Measurements from ENCODE around the gene RASGRP4.
"Not testable (repeated sequence)": the region's sequence is repeated elsewhere in the genome, so short reads cannot be mapped to it uniquely, and the experiment has no call there.

Gene RASGRP4

GRCh38 chr19:38411041-38411712, 14.8 kb downstream of the RASGRP4 start:
- TF ChIP-seq EZH2phosphoT487 (IDR thresholded peaks at IDR 0.05; ENCODE audit: borderline replicate concordance): no peak
- TF ChIP-seq CTCF (conservative IDR thresholded peaks at IDR 0.05; ENCODE audit: low read length): no peak
- H3K36me3 ChIP-seq (ENCODE audit: insufficient read depth, low read length): no peaks in the 10 kb centered on the region
- H2AFZ ChIP-seq (ENCODE audit: low read length): no peak overlapping the region
- H3K9ac ChIP-seq (ENCODE audit: low read depth, low read length, poor library complexity, severe bottlenecking): no peak overlapping the region
- H3K4me2 ChIP-seq (ENCODE audit: low read depth, low read length, poor library complexity, severe bottlenecking): no peak overlapping the region
- H3K9me2 ChIP-seq (replicated peaks; ENCODE audit: low read depth, low read length): no peaks in the 10 kb centered on the region
- H3K4me3 ChIP-seq (ENCODE audit: low read length, poor library complexity, severe bottlenecking): no peak overlapping the region
- no peaks in the 10 kb centered on the region for H3F3A ChIP-seq (ENCODE audit: low read depth)
- H4K20me1 ChIP-seq (ENCODE audit: insufficient read depth, low read length, poor library complexity, severe bottlenecking): no peaks in the 10 kb centered on the region
- H3K79me2 ChIP-seq (ENCODE audit: insufficient read depth, low read length): no peaks in the 10 kb centered on the region
- H3K9me3 ChIP-seq (ENCODE audit: insufficient read depth, low read depth, low read length): no peaks in the 10 kb centered on the region
- no peaks in the 10 kb centered on the region for H3K27me3 ChIP-seq (ENCODE audit: insufficient read depth, low read length, poor library complexity, severe bottlenecking)
- H3K4me1 ChIP-seq (ENCODE audit: insufficient read depth, low read length, poor library complexity, severe bottlenecking): no peaks in the 10 kb centered on the region

- H3K36me3 ChIP-seq (ENCODE audit: insufficient read depth, low read length); H3K4me1 ChIP-seq (ENCODE audit: insufficient read depth, low read length, poor library complexity, severe bottlenecking); H3K9me3 ChIP-seq (ENCODE audit: insufficient read depth, low read depth, low read length): not testable (repeated sequence)
These were observed 15.6 kb downstream of the RASGRP4 start for GRCh38 chr19:38410407-38410806.

GRCh38 chr19:38409631-38410133, 16.3 kb downstream of the RASGRP4 start:
- no peak overlapping the region for H3K4me2 ChIP-seq (ENCODE audit: low read depth, low read length, poor library complexity, severe bottlenecking)

More at GRCh38 chr19:38410407-38410806, 15.6 kb downstream of the RASGRP4 start:
- H3K4me3 ChIP-seq (ENCODE audit: low read length, poor library complexity, severe bottlenecking); H3K4me2 ChIP-seq (ENCODE audit: low read depth, low read length, poor library complexity, severe bottlenecking); H4K20me1 ChIP-seq (ENCODE audit: insufficient read depth, low read length, poor library complexity, severe bottlenecking); H3K79me2 ChIP-seq (ENCODE audit: insufficient read depth, low read length); H3F3A ChIP-seq (ENCODE audit: low read depth); H3K9ac ChIP-seq (ENCODE audit: low read depth, low read length, poor library complexity, severe bottlenecking); H3K9me2 ChIP-seq (replicated peaks; ENCODE audit: low read depth, low read length); H2AFZ ChIP-seq (ENCODE audit: low read length); H3K27me3 ChIP-seq (ENCODE audit: insufficient read depth, low read length, poor library complexity, severe bottlenecking): not testable (repeated sequence)

More at GRCh38 chr19:38409631-38410133, 16.3 kb downstream of the RASGRP4 start:
- Histone ChIP-seq H3K36me3 (ENCODE audit: insufficient read depth, low read length) (no peaks in the 10 kb centered on the region), H4K20me1 (ENCODE audit: insufficient read depth, low read length, poor library complexity, severe bottlenecking) (no peaks in the 10 kb centered on the region), H3K9me3 (ENCODE audit: insufficient read depth, low read depth, low read length) (no peaks in the 10 kb centered on the region), H3K4me1 (ENCODE audit: insufficient read depth, low read length, poor library complexity, severe bottlenecking) (no peaks in the 10 kb centered on the region), H3K4me3 (ENCODE audit: low read length, poor library complexity, severe bottlenecking) (no peak overlapping the region), H2AFZ (ENCODE audit: low read length) (no peak overlapping the region), H3K27me3 (ENCODE audit: insufficient read depth, low read length, poor library complexity, severe bottlenecking) (no peaks in the 10 kb centered on the region), H3K9ac (ENCODE audit: low read depth, low read length, poor library complexity, severe bottlenecking) (no peak overlapping the region), H3K9me2 (replicated peaks; ENCODE audit: low read depth, low read length) (no peaks in the 10 kb centered on the region), H3K79me2 (ENCODE audit: insufficient read depth, low read length) (no peaks in the 10 kb centered on the region), H3F3A (ENCODE audit: low read depth) (no peaks in the 10 kb centered on the region)
- no peak for TF ChIP-seq EZH2phosphoT487 (IDR thresholded peaks at IDR 0.05; ENCODE audit: borderline replicate concordance)
- no peak for TF ChIP-seq CTCF (conservative IDR thresholded peaks at IDR 0.05; ENCODE audit: low read length)
